ENCODE data around the gene DNAJC5. TPM values are rescaled to one million over a fixed set of nuclear protein-coding genes. Genes with fewer than 3 reads are reported as not detected.
A peak's percentile ranks its signal among the peaks of the same experiment; 100 is the strongest.

DNAJC5 gene
- total RNA-seq, 1 donor from 2014 or later, result 42.8 TPM

GRCh38 chr20:63932606-63933160 lies 37.8 kb downstream of the DNAJC5 start:
- no peak for TF ChIP-seq CTCF (IDR thresholded peaks at IDR 0.05; ENCODE audit: borderline replicate concordance)

GRCh38 chr20:63933646-63934045 lies 38.7 kb downstream of the DNAJC5 start:
- intact Hi-C loops (cut with micrococcal nuclease), result no loop called here
- no peaks in the 10 kb centered on the region for H3K9me3 ChIP-seq (replicated peaks)
- DNase-seq, result no peak
- no peak overlapping the region for H3K4me3 ChIP-seq
- peak overlapping the region; percentile 4 for H3K27ac ChIP-seq (replicated peaks)
- TF ChIP-seq CTCF (IDR thresholded peaks at IDR 0.05; ENCODE audit: borderline replicate concordance), result no peak
- no peaks in the 10 kb centered on the region for H3K27me3 ChIP-seq (ENCODE audit: low read depth)
- peaks cover 74% of the 10 kb centered on the region for H3K36me3 ChIP-seq
- peaks cover 47% of the 10 kb centered on the region for H3K4me1 ChIP-seq

More at GRCh38 chr20:63932606-63933160, 37.8 kb downstream of the DNAJC5 start:
- Histone ChIP-seq H3K27ac (replicated peaks) (no peak overlapping the region), H3K4me3 (no peak overlapping the region), H3K27me3 (ENCODE audit: low read depth) (no peaks in the 10 kb centered on the region), H3K4me1 (peaks cover 48% of the 10 kb centered on the region), H3K36me3 (peaks cover 74% of the 10 kb centered on the region), H3K9me3 (replicated peaks) (no peaks in the 10 kb centered on the region)
- intact Hi-C loops (cut with micrococcal nuclease), result no loop called here
- DNase-seq, result no peak

- no peak for DNase-seq
- peaks cover 74% of the 10 kb centered on the region for H3K36me3 ChIP-seq
- TF ChIP-seq CTCF (IDR thresholded peaks at IDR 0.05; ENCODE audit: borderline replicate concordance), result peak; percentile 38
- H3K27me3 ChIP-seq (ENCODE audit: low read depth), result no peaks in the 10 kb centered on the region
- intact Hi-C loops (cut with micrococcal nuclease), result no loop called here
- peaks cover 46% of the 10 kb centered on the region for H3K4me1 ChIP-seq
- peak overlapping the region; percentile 4 for H3K27ac ChIP-seq (replicated peaks)
- no peak overlapping the region for H3K4me3 ChIP-seq
- no peaks in the 10 kb centered on the region for H3K9me3 ChIP-seq (replicated peaks)
Measured at GRCh38 chr20:63934271-63935068, 39.5 kb downstream of the DNAJC5 start.

- Histone ChIP-seq H3K36me3 (peaks cover 73% of the 10 kb centered on the region), H3K4me1 (peaks cover 36% of the 10 kb centered on the region), H3K27ac (replicated peaks) (no peak overlapping the region), H3K4me3 (no peak overlapping the region), H3K9me3 (replicated peaks) (no peaks in the 10 kb centered on the region), H3K27me3 (ENCODE audit: low read depth) (no peaks in the 10 kb centered on the region)
- no peak for DNase-seq
- intact Hi-C loops (cut with micrococcal nuclease), result no loop called here
- TF ChIP-seq CTCF (IDR thresholded peaks at IDR 0.05; ENCODE audit: borderline replicate concordance), result no peak
Measured at GRCh38 chr20:63935447-63935846, 40.5 kb downstream of the DNAJC5 start.

GRCh38 chr20:63937596-63937995 lies 42.7 kb downstream of the DNAJC5 start:
- Histone ChIP-seq H3K36me3 (peaks cover 64% of the 10 kb centered on the region), H3K4me3 (no peak overlapping the region), H3K9me3 (replicated peaks) (no peaks in the 10 kb centered on the region), H3K4me1 (peaks cover 26% of the 10 kb centered on the region), H3K27ac (replicated peaks) (no peak overlapping the region), H3K27me3 (ENCODE audit: low read depth) (no peaks in the 10 kb centered on the region)
- intact Hi-C loops (cut with micrococcal nuclease), result no loop called here
- TF ChIP-seq CTCF (IDR thresholded peaks at IDR 0.05; ENCODE audit: borderline replicate concordance), result no peak
- no peak for DNase-seq

All from left ventricle myocardium inferior (tissue), 1 donor.